GM10266 (cell line): ENCODE results near the gene LINC00237.

Experiments
- DNase-seq: peaks from one replicate; pipeline ENCODE4 v3.0.0; 2012; ENCODE audit errors: extremely low spot score
- TF ChIP-seq, protein P1 (sequence below): IDR thresholded peaks from 2 replicates; pipeline ENCODE4 v1.5.1; 2012; ENCODE audit warnings: mild to moderate bottlenecking, low read depth; ENCODE audit not compliant: control insufficient read depth, insufficient read depth; ENCODE audit errors: missing control alignments

The LINC00237 gene

DNA sequence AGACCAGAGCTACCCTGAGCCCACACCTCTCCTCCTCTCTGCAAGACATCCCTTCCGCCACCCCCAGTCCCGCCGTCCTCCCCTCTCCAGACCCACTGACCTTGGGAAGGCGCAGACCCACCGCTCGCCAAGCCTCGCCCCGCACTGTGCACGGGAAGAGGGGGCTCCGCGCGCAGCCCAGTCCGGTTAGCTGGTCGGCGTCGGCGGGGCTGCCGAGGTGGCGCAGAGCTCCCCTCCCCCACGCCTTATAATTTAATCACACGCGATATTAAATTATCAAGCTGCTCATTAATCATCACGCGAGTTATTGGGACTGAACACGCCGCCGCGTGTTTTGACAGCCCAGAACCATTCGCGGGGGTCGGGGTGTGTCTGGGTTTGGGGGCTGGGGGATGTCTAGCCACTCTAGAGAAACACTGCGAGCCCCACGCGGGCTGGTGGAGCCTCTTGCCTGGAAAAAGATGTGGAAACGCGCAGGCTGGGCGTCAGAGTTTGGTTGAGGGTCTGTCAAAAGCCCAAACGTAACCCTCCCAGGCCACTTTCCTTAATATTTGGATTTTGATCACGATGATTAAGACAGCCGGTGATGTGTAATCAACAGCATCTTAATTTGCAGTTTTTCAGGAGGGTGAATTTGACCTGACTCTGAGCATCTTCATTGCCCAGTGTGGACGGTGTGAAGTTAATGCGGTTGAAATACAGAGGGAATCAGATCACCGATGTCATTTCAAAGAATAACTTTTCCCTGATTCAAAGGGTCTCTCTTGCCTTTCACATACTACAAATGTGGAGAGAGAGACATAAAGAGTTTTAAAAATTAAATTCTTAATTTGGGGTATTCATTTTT lies at the start of gene LINC00237:
Gene LINC00237 (minus strand): TSS at position 188 of the 847 bp plus-strand sequence.
- DNase-seq: no peak
- TF ChIP-seq, protein P1, sequence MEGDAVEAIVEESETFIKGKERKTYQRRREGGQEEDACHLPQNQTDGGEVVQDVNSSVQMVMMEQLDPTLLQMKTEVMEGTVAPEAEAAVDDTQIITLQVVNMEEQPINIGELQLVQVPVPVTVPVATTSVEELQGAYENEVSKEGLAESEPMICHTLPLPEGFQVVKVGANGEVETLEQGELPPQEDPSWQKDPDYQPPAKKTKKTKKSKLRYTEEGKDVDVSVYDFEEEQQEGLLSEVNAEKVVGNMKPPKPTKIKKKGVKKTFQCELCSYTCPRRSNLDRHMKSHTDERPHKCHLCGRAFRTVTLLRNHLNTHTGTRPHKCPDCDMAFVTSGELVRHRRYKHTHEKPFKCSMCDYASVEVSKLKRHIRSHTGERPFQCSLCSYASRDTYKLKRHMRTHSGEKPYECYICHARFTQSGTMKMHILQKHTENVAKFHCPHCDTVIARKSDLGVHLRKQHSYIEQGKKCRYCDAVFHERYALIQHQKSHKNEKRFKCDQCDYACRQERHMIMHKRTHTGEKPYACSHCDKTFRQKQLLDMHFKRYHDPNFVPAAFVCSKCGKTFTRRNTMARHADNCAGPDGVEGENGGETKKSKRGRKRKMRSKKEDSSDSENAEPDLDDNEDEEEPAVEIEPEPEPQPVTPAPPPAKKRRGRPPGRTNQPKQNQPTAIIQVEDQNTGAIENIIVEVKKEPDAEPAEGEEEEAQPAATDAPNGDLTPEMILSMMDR: no peak

DNA sequence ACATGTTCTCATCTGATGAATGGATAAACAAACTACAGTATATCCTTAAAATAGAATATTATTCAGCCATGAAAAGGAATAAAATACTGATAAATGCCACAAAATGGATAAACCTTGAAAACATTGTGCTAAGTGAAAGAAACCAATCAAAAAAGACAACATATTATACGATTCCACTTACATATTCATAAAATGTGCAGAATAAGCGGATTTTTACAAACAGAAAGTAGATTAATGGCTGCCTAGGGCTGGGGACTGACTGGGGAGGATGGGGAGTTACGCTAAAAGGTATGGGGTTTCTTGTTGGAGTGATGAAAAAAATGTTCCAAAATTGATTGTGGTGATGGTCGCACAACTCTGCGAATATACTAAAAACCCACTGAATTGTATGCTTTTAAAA lies 49.1 kb upstream of the LINC00237 start:
- DNase-seq: no peak
- TF ChIP-seq, protein P1: no peak

DNA sequence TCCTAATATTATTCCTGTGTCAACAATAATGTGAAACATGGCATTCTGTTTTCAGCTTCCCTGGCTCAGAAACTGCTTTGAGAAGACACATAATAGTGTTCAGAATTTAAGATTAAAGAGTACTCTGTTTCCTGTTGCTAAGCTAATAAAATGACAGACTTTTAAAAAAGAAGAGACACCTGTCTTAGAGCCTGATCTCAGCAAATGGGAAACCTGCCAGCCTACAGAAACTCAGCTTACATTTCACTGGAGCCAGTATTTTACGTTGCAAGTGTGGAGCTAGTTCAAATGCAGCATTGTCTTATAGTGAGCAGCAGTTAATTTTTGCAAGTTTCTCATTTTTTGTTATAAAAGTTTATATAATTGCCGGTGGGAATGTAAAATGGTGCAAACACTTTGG lies 48.5 kb upstream of the LINC00237 start:
- TF ChIP-seq, protein P1: no peak

DNA sequence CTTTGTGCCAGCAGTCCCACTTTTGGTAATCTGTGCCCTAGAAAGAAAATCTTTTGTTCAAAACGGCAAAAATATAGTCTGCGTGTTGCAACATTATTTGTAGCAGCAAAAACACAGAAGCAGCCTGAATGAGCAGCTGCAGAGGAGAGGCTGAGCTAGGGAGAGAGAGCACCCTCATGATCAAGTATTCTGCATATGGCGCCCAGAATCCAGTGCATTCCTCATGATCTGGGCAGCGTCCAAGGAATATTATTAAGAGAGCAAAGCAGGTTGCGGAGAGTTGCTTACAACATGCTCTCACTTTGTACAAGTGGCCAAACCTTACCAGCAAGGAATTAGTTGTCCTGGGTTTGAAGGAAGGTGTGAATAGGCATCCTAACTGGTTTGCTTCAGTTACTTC lies 45.6 kb upstream of the LINC00237 start:
- TF ChIP-seq, protein P1: no peak
- no peak for DNase-seq

More for the DNA sequence above, 48.5 kb upstream of the LINC00237 start:
- DNase-seq: no peak

DNA sequence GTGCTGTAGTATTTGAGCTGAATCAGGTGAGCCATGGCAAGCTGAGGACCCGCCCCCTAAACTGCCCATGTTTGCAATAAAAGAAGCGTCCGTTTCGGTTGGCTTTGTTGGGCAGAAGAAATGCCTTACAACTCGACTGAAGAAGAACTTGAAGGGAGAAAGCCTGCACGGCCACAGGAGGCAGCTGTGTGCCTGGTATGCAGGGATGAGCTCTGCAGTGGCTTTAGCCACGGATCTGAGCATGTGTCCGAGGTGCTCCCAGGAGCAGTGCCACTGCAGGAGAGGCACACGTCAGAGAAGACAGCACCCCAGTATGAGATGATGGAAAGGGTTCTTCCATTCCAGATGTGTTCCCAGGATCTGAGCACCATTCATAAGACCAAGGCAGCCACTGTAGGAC lies 43.2 kb upstream of the LINC00237 start:
- TF ChIP-seq, protein P1: no peak

DNA sequence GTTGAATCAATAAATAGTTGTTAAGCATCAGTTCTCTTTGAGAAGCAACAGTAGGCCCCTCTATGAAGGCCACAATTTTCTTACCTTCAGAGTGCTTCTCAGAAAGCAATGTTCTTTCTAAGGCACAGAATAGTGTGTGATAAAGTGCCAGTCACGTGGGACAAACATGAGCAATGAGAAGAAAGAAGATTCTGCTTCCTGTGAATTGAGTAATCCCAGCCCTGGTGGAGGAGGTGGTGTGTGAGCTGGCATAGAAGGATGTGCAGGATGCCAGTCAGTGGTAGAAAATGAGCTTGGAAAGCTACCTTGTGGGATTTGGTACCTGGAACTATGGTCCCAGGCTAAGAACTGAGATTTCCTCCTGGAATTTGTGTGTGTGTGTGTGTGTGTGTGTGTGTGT lies 41.4 kb upstream of the LINC00237 start:
- TF ChIP-seq, protein P1: no peak

More for the DNA sequence above, 43.2 kb upstream of the LINC00237 start:
- DNase-seq: no peak

DNA sequence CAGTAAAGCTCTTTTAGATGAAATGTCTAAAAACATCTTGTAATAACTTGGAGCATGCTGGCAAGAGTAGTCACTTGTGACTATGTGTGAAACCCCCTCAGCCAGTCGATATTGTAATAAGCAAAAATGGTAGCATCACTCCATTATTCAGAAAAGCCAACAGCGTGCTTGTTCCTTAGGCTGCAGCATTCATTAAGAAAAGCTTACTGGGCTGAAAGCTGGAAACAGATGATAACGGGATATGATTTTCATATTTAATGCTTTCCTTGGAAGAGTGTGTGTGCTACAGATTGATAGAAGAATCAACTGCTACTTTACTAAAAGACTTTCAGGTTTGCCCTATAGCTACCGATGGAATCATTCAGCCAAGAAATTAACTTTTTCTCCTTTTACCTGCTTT lies 40.1 kb upstream of the LINC00237 start:
- DNase-seq: no peak
- TF ChIP-seq, protein P1: no peak

More for the DNA sequence above, 41.4 kb upstream of the LINC00237 start:
- DNase-seq: no peak
